NK-92 treated with Interleukin-12 subunit alpha and Interleukin-12 subunit beta, amount 100 ng/mL, for 24 hours (cell line): ENCODE measurements around the gene CTNNA3.

Source experiments
- DNase-seq: peaks from one replicate; lab custom pipeline; 2025; lab: John Stamatoyannopoulos, UW

The CTNNA3 gene

DNA sequence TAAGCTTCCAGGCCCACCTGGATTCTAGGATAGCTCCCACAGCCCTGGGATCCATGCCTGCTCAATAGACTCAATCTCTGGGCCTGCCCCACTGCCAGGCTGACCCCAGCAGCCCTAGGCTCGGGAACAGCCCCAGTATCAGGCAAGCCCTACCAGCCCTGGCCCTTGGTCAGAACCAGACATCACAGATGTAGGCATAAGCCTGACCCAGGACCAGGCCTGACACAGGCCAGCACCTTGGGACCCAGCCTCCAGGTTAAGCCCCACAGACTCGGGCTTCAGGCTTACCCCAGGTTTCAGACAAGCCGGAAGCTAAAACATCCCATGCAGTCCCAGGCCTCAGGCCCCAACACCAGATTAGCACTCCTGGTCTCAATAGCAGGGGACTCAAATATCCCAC lies 1046.4 kb downstream of the CTNNA3 start:
- DNase-seq, result no peak

- no peak for DNase-seq
These were observed 1053.8 kb downstream of the CTNNA3 start for GRCh38 chr10:66642217-66642616.

GRCh38 chr10:66639371-66639770 lies 1056.6 kb downstream of the CTNNA3 start:
- no peak for DNase-seq

GRCh38 chr10:66637273-66638036 lies 1058.5 kb downstream of the CTNNA3 start:
- no peak for DNase-seq

GRCh38 chr10:66629996-66630395 lies 1066.0 kb downstream of the CTNNA3 start:
- DNase-seq, result no peak

- no peak for DNase-seq
These were observed 1068.8 kb downstream of the CTNNA3 start for GRCh38 chr10:66627156-66627555.

DNA sequence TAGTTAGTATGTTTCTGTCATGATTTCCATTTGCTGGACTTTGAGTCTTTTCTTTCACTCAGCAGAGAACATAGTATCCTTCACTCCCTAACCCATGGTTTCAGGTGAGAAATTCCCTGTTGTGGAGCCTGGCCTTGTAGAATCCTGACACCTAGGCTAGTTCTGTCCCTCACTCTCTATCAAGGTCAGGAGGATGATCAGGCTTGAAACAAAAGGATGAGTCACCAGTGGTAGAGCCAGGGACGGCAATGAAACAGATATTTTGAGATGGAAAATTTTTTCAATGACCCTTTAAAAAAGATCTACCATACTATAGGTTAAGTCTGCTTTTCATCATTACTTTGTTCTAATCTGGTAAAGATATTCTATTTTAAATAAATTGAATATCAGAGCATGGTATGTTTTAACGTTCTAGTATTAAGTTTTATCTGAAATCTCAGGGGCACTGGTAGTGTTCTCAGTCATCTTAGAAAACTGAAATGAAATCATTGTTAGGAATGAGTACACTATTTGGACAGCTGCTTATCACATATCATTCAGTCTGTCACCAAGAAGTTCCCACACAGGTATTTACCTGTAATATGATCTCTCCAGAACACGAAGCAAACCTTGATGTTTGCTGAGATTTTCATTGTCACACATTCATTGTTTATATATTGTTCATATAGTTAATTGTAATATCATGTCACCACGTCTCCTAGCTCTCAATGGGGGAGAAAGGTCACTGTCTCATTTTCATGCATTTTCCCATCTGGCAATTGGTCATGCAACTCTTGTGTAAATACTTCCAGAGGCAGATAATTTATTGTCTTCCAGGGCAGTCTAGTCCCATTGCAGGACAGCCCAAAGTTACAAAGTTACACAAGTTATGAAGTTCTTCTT lies 1070.0 kb downstream of the CTNNA3 start:
- no peak for DNase-seq

GRCh38 chr10:66622050-66622449 lies 1073.9 kb downstream of the CTNNA3 start:
- no peak for DNase-seq

GRCh38 chr10:66604195-66604594 lies 1091.8 kb downstream of the CTNNA3 start:
- DNase-seq, result no peak

GRCh38 chr10:66591865-66592264 lies 1104.1 kb downstream of the CTNNA3 start:
- DNase-seq, result no peak

GRCh38 chr10:66587680-66588050 lies 1108.3 kb downstream of the CTNNA3 start:
- DNase-seq, result no peak

GRCh38 chr10:66586897-66587679 lies 1108.9 kb downstream of the CTNNA3 start:
- no peak for DNase-seq

- DNase-seq, result no peak
These were observed 1109.9 kb downstream of the CTNNA3 start for GRCh38 chr10:66586073-66586472.

GRCh38 chr10:66575251-66575855 lies 1120.6 kb downstream of the CTNNA3 start:
- no peak for DNase-seq

DNA sequence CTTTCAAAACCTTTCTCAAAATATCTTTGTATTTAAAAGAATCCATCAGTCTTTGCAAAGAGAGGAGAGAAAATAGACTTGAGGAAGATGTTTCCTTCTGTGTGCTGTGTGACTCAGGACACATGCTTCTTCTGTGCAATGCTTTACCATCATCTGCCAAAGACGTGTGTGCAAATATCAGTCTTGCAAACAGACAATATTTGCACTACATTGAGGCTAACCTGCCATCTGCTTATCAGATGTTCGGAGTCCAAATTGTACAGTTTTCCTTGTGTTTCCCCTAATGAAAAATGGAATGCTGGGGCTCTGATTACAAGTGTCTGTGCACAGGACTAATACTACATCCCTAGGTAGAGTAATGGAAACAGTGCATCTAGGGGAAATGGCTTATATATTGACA lies 1123.3 kb downstream of the CTNNA3 start:
- no peak for DNase-seq

DNA sequence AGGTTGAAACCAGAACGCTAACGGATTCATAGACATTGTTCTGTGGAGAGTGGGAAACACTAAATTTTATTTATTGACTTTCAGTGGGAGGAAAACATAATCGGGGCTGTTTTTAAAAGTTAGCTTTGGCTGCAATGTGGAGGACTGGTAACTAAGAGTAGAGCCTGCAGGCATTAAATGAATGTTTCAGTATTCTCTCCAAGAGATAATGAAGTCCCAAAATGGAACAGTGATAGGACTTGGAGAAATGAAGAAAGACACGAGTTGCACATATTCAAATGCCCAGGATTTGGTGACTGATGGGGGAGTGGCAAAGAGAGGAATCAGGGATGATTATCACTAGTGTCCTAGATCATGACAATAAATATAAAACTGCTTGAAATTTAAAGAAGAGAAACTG lies 1130.0 kb downstream of the CTNNA3 start:
- no peak for DNase-seq

DNA sequence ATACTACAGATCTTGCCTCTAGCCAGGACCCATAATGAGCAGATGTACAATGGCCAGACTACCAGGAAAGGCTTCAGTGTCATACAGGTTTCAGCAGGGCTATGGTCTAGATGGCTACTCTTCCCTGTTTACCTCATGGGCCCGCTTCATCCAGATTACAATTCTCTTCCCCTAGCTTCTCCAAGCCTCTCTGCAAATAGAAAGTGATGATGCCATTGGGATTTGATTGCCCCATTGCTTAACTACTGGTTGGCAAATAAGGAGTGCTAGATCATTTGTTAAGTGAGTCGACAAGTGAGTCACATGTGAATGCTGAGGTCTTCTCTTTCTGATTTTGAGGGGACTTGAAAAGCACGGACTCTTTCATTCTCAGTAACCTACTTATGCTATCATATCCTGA lies 1131.7 kb downstream of the CTNNA3 start:
- DNase-seq, result no peak

GRCh38 chr10:66555061-66555460 lies 1140.9 kb downstream of the CTNNA3 start:
- no peak for DNase-seq

DNA sequence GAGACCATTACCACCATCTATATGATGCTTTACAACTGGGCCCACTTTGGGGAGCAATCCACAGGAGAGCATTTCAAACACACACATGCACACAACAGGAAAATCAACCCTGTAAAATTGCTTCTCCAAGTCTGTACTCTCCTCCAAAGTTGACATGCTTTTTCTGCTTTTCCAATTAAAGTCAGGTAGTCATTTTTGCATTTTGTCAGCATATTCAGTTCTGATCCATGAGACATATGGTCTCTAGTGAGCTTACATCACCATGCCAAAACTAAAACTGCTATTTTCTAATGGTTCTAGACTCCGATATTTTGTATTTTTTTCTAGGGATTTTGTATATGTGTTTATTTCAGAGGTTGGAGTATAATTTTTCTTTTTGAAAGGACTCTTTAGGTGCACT lies 1143.7 kb downstream of the CTNNA3 start:
- no peak for DNase-seq

GRCh38 chr10:66550351-66550750 lies 1145.6 kb downstream of the CTNNA3 start:
- DNase-seq, result no peak

GRCh38 chr10:66538908-66539307 lies 1157.1 kb downstream of the CTNNA3 start:
- DNase-seq, result no peak

DNA sequence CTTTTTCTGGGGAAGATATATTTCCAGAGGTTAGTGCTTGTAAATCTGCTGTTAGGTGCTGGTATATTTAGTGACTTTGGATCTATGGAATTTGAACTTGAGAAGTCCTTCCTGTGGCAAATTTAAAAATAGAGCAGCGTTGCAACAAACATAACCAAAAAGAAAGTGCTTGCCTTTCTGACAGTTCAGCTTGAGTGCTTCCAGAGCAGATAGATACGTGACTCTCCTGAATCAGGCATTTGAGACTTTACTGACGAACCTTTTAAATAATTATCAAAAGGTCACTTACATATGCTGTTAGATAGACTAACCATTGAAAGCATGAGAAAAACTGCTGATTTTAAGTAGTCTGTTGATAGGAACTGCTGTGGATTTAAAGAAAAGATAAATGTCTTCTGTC lies 1157.6 kb downstream of the CTNNA3 start:
- no peak for DNase-seq
